Transverse colon (tissue), 4 donors: Measurements from ENCODE around the gene ZNF814. TPM values are rescaled to one million over a fixed set of nuclear protein-coding genes. Genes with fewer than 3 reads are reported as not detected.
"Not testable (repeated sequence)": the region's sequence is repeated elsewhere in the genome, so short reads cannot be mapped to it uniquely, and the experiment has no call there.

Source experiments
- DNase-seq: peaks from one replicate; pipeline ENCODE4 v3.0.0-alpha.2; 2019
- H3K27ac ChIP-seq, 4 donors: fragments of 200-600 bp; sonication (generic); 2 replicates each; pipeline ENCODE4 v1.5.1; 2016 to 2018; ENCODE audit warnings: inconsistent platforms in 4 of 4
- H3K27me3 ChIP-seq: fragments of 200-600 bp; sonication (generic); 2 replicates; pipeline ENCODE4 v1.5.1; 2017; ENCODE audit warnings: inconsistent platforms
- H3K36me3 ChIP-seq, 4 donors: fragments of 200-600 bp; sonication (generic); 2 replicates each; pipeline ENCODE4 v1.5.1; 2017 to 2019; ENCODE audit warnings: inconsistent platforms in 4 of 4
- H3K4me1 ChIP-seq, 4 donors: fragments of 200-600 bp; sonication (generic); 2 replicates each; pipeline ENCODE4 v1.5.1; 2017 to 2020; ENCODE audit warnings: inconsistent platforms in 4 of 4
- H3K4me3 ChIP-seq, 4 donors: fragments of 200-600 bp; sonication (generic); 1 replicate in 1 of 4; 2 replicates in 3 of 4; pipeline versions ENCODE4 v1.5.1 to v1.6.1; 2017 to 2019; ENCODE audit warnings: inconsistent platforms in 4 of 4
- H3K9me3 ChIP-seq, 2 donors: fragments of 200-600 bp; sonication (generic); 2 replicates each; pipeline ENCODE4 v1.5.1; 2017 to 2019; ENCODE audit warnings: inconsistent platforms in 2 of 2
- EP300 ChIP-seq: sonication (generic); formaldehyde crosslinking; IDR thresholded peaks from one replicate; pipeline ENCODE4 v1.6.1; 2017; ENCODE audit warnings: antibody characterized with exemption, low read depth
- POLR2A ChIP-seq: fragments of 450-650 bp; IDR thresholded peaks from one replicate; pipeline ENCODE4 v1.6.1; 2016; ENCODE audit warnings: antibody characterized with exemption, mild to moderate bottlenecking, moderate library complexity
- POLR2AphosphoS5 ChIP-seq, 3 donors: sonication (generic); formaldehyde crosslinking; IDR thresholded peaks; one replicate each; pipeline ENCODE4 v1.6.1; 2016; ENCODE audit warnings: antibody characterized with exemption in 3 of 3
- WGBS, 2 donors: methylation state at CpG; one replicate each; pipeline ENCODE4 v1.1.5; 2018; ENCODE audit warnings: low coverage in 1 of 2; 5-methylcytosine and 5-hydroxymethylcytosine counted together
- in situ Hi-C, 4 donors: fragments of 200-750 bp; cut with MboI; loops; one replicate each; pipeline versions ENCODE4 v1.15.0 to v1.15.1; 2017; ENCODE audit warnings: low sequenced_read_pairs in 3 of 4, low pct_ligation_motif_present in 1 of 4, low pct_unique_long_range_greater_than_20kb in 1 of 4
- intact Hi-C: fragments of 100-400 bp; cut with DNase I; formaldehyde crosslinking; loops from one replicate; pipeline ENCODE4 v1.15.1; 2023; ENCODE audit warnings: low total_unique reads
- total RNA-seq, 4 donors: library from RNA; depleted of rRNA; stranded (reverse); fragments of >200 nt; gene quantifications; one replicate each; pipeline ENCODE4 v1.1.0, GENCODE V29; 2016
- TF ChIP-seq, protein P1 (sequence below), 5 experiments: fragments of 200-600 bp in 3 of 5; fragments of 450-650 bp in 2 of 5; sonication (generic) in 3 of 5; IDR thresholded peaks; 1 replicate in 2 of 5; 2 replicates in 3 of 5; pipeline ENCODE4 v1.5.1; 2016 to 2017; ENCODE audit warnings: antibody characterized with exemption in 5 of 5, inconsistent platforms in 3 of 5, mild to moderate bottlenecking in 2 of 5, moderate library complexity in 1 of 5

The ZNF814 gene
- total RNA-seq, 4 donors from 2014 or later, result 11.5 to 25.1 (median 19.7) TPM

DNA sequence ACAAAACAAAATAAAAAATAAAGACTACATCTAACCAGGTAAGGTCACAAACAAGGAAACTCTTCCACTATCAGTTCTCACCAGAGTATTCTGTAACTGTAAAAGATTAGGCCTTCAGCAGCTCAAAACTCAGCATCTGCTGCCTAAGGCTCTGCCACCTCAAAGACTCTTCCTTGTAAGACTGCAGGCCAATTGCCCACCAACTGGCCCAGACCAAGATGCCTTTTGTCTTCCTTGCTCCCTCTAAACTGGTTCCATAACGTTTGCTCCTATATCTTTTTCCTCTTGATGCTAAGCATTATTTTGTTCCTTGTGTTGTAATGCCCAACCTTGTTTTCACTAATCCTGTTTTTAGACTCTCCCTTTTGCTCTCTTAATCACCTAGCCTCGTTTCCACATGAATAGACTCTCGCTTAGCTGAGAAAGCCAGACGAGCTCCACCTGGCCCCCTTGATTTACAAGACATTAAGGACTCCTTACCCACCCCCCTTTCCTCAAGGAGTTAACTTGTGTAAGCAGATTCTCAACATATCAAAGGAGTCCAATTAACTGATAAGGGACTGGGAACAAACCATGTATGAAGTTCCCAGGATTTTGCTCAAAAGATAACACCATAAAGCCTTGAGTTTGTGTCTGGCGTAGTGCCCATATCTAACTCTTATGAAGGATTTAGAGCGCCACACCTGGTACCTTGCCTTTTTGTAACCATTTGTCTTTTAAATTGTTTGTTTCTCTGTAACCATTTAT lies 1.5 kb downstream of the ZNF814 start:
- peaks cover 0 to 23% (median 8%) of the 10 kb centered on the region in 4 donors for H3K36me3 ChIP-seq
- 21 to 23% methylated on average over 6 of the region's 6 CpGs for WGBS, 2 donors
- H3K27ac ChIP-seq, result peak overlapping the region in 3 of 4 donors; percentile 74 to 81 (median 78)
- peaks cover 0 to 21% (median 10%) of the 10 kb centered on the region in 4 donors for H3K4me1 ChIP-seq
- peak; percentile 12 for DNase-seq
- H3K27me3 ChIP-seq, result no peaks in the 10 kb centered on the region
- H3K9me3 ChIP-seq, result peaks cover 17 to 32% of the 10 kb centered on the region in 2 donors
- TF ChIP-seq EP300 (no peak), POLR2A (no peak), POLR2AphosphoS5 (IDR thresholded peaks at IDR 0.05) (no peak)
- TF ChIP-seq, protein P1, sequence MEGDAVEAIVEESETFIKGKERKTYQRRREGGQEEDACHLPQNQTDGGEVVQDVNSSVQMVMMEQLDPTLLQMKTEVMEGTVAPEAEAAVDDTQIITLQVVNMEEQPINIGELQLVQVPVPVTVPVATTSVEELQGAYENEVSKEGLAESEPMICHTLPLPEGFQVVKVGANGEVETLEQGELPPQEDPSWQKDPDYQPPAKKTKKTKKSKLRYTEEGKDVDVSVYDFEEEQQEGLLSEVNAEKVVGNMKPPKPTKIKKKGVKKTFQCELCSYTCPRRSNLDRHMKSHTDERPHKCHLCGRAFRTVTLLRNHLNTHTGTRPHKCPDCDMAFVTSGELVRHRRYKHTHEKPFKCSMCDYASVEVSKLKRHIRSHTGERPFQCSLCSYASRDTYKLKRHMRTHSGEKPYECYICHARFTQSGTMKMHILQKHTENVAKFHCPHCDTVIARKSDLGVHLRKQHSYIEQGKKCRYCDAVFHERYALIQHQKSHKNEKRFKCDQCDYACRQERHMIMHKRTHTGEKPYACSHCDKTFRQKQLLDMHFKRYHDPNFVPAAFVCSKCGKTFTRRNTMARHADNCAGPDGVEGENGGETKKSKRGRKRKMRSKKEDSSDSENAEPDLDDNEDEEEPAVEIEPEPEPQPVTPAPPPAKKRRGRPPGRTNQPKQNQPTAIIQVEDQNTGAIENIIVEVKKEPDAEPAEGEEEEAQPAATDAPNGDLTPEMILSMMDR (IDR thresholded peaks at IDR 0.05), result no peak
- in situ Hi-C loops, result no loop called here
- H3K4me3 ChIP-seq, result peak overlapping the region in 2 of 4 donors; percentile 60 to 72
- intact Hi-C loops, result no loop called here

DNA sequence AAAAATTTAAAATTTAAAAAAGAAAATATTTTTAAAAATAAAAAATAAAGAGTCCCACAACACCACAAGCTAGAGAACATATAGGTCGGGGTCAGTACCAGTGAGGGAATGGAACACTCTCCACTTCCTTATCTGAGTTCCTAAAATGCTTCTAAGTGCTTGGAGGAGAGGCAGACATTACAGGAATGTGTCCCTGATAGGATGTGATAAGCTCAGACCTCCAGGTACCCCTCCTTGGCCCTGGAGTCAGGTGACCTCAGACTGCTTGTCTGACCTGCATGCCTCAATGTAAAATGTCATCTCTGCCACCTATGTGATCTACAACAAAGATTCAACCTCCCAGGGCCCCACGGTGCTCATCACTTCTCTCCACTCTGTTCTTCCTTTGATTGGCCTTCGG lies 2.8 kb downstream of the ZNF814 start:
- peaks cover 0 to 21% (median 10%) of the 10 kb centered on the region in 4 donors for H3K4me1 ChIP-seq
- TF ChIP-seq POLR2A, result no peak
- TF ChIP-seq EP300, result no peak
- TF ChIP-seq, protein P1 (IDR thresholded peaks at IDR 0.05), result no peak
- TF ChIP-seq POLR2AphosphoS5 (IDR thresholded peaks at IDR 0.05), result no peak
- in situ Hi-C loops (no loop called here), intact Hi-C loops (no loop called here)
- no peak for DNase-seq
- H3K9me3 ChIP-seq, result peaks cover 17 to 32% of the 10 kb centered on the region in 2 donors
- H3K27ac ChIP-seq, result no peak overlapping the region
- H3K36me3 ChIP-seq, result peaks cover 0 to 23% (median 8%) of the 10 kb centered on the region in 4 donors
- H3K27me3 ChIP-seq, result no peaks in the 10 kb centered on the region
- 92 to 99% methylated on average over 2 to 3 of the region's 3 CpGs for WGBS, 2 donors
- H3K4me3 ChIP-seq, result no peak overlapping the region

DNA sequence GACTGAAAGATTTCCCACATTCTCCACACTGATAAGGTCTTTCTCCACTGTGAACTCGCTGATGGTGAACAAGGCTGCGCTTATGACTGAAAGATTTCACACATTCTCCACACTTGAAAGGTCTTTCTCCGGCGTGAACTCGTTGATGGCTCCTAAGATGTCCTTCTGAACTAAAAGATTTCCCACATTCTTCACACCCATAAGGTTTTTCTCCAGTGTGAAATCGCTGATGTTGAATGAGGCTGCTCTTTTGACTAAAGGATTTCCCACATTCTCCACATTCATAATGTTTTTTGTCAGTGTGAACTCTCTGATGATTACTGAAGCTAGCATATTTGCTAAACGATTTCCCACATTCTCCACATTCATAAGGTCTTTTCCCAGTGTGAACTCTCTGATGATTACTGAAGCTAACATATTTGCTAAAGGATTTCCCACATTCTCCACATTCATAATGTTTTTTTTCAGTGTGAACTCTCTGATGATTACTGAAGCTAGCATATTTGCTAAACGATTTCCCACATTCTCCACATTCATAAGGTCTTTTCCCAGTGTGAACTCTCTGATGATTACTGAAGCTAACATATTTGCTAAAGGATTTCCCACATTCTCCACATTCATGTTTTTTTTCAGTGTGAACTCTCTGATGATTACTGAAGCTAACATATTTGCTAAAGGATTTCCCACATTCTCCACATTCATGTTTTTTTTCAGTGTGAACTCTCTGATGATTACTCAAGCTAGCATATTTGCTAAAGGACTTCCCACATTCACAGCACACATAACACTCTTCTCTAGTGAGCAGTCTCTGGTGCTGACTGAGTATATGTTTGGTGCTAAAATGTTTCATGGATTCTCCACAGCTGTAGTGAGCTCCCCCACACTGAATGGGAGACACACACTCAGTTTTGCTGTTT lies 14.7 kb downstream of the ZNF814 start:
- Histone ChIP-seq H3K36me3 (peaks cover 0 to 47% (median 12%) of the 10 kb centered on the region in 4 donors), H3K9me3 (peaks cover 47 to 82% of the 10 kb centered on the region in 2 donors)
- H3K4me1 ChIP-seq, intact Hi-C loops, H3K27me3 ChIP-seq, in situ Hi-C loops, DNase-seq, H3K4me3 ChIP-seq, H3K27ac ChIP-seq: not testable (repeated sequence)
- WGBS, 2 donors, result 92 to 99% methylated on average over 8 of the region's 8 CpGs

DNA sequence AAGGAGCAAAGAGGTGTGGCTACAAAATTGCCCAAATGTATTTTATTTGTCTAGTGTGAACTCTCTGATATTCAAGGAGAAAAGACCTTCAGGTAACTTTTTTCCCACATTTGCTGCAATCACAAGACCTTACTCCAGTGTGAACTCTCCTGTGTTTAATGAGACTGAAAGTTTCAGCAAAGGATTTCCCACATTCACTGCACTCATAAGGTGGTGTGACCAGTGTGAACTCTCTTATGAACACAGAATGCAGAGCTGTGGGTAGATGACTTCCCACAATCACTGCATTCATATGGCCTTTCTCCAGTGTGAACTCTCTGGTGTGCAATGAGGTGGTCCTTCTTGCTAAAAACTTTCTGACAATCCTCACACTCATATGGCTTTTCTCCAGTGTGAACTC lies 16.4 kb downstream of the ZNF814 start:
- TF ChIP-seq POLR2AphosphoS5 (IDR thresholded peaks at IDR 0.05) (no peak), EP300 (no peak), POLR2A (no peak)
- TF ChIP-seq, protein P1 (IDR thresholded peaks at IDR 0.05), result no peak
- Histone ChIP-seq H3K9me3 (peaks cover 60 to 88% of the 10 kb centered on the region in 2 donors), H3K36me3 (peaks cover 0 to 49% (median 19%) of the 10 kb centered on the region in 4 donors), H3K4me1 (no peaks in the 10 kb centered on the region), H3K4me3 (no peak overlapping the region), H3K27me3 (no peaks in the 10 kb centered on the region), H3K27ac (no peak overlapping the region)
- in situ Hi-C loops, result no loop called here
- DNase-seq, result no peak
- intact Hi-C loops, result no loop called here
